ENCODE data around the gene CCDC74B. TPM values are rescaled to one million over a fixed set of nuclear protein-coding genes. Genes with fewer than 3 reads are reported as not detected.
A peak's percentile ranks its signal among the peaks of the same experiment; 100 is the strongest.
"Not testable (repeated sequence)": the region's sequence is repeated elsewhere in the genome, so short reads cannot be mapped to it uniquely, and the experiment has no call there.

The CCDC74B gene
- total RNA-seq = 0.38 and 0.79 TPM in 2 replicates

GRCh38 chr2:130145006-130145414 lies at the start of gene CCDC74B:
CCDC74B (minus strand) TSS chr2:130145112; CDS start chr2:130144996, 116 bp downstream.
- H3K27me3 ChIP-seq (ENCODE audit: control insufficient read depth, insufficient read depth, low read length); H3K36me3 ChIP-seq (ENCODE audit: control insufficient read depth, insufficient read depth, low read length); FAIRE-seq: not testable (repeated sequence)
- H3K4me3 ChIP-seq (ENCODE audit: low read depth, low read length) = peak within 1 kb of the TSS; percentile 20
- peak; percentile 3 for DNase-seq (ENCODE audit: low read depth)

GRCh38 chr2:130193824-130194223 lies 48.9 kb upstream of the CCDC74B start:
- not testable (repeated sequence) for H3K27me3 ChIP-seq (ENCODE audit: control insufficient read depth, insufficient read depth, low read length); FAIRE-seq

DNA sequence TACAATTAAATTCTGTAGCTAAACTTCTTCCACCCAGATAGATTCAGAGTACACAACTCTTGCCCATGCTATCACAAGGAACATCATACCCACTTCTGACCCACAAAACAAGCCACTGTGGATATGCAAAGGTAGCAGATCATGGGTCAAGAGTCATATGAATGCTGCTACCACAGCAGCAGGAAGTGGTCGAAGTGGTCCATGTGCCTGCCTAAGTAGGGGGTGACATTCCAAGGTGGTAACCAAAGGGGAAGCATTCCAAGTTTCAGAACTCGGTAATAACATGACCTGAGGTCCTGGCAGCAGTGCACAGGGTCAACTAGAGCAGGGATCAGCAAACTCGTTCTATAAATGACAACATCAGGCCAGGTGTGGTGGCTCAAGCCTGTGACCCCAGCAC lies 47.5 kb upstream of the CCDC74B start:
- H3K27me3 ChIP-seq (ENCODE audit: control insufficient read depth, insufficient read depth, low read length); H3K4me3 ChIP-seq (ENCODE audit: low read depth, low read length); FAIRE-seq; H3K36me3 ChIP-seq (ENCODE audit: control insufficient read depth, insufficient read depth, low read length); DNase-seq (ENCODE audit: low read depth): not testable (repeated sequence)

More at GRCh38 chr2:130193824-130194223, 48.9 kb upstream of the CCDC74B start:
- H3K36me3 ChIP-seq (ENCODE audit: control insufficient read depth, insufficient read depth, low read length); DNase-seq (ENCODE audit: low read depth); H3K4me3 ChIP-seq (ENCODE audit: low read depth, low read length): not testable (repeated sequence)

- DNase-seq (ENCODE audit: low read depth); H3K36me3 ChIP-seq (ENCODE audit: control insufficient read depth, insufficient read depth, low read length); H3K27me3 ChIP-seq (ENCODE audit: control insufficient read depth, insufficient read depth, low read length); H3K4me3 ChIP-seq (ENCODE audit: low read depth, low read length); FAIRE-seq: not testable (repeated sequence)
These were observed 46.4 kb upstream of the CCDC74B start for GRCh38 chr2:130191319-130191718.

DNA sequence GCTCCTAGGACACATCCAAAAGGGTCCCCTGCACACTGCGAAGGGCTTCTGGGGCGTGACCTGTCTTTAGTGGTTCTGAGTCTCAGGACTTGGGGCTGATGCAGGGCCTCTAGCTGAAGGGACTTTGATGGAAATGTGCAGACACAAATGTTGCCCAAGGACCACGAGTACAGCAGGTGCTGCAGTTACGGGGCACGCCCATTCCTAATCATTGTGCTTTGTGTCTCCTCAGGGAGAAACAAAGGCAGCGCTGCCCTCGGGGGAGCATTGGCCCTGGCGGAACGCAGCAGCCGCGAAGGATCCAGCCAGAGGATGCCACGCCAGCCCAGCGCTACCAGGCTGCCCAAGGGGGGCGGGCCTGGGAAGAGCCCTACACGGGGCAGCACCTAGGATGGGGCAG lies 45.3 kb upstream of the CCDC74B start:
- no peak for TF ChIP-seq CTCF (IDR thresholded peaks at IDR 0.05; ENCODE audit: insufficient read depth, low read length, severe bottlenecking)
- Histone ChIP-seq H3K4me3 (ENCODE audit: low read depth, low read length) (no peak overlapping the region), H3K36me3 (ENCODE audit: control insufficient read depth, insufficient read depth, low read length) (peaks cover 4% of the 10 kb centered on the region), H3K27me3 (ENCODE audit: control insufficient read depth, insufficient read depth, low read length) (no peaks in the 10 kb centered on the region)
- FAIRE-seq (no peak), DNase-seq (ENCODE audit: low read depth) (no peak)

GRCh38 chr2:130188958-130189357 lies 44.0 kb upstream of the CCDC74B start:
- DNase-seq (ENCODE audit: low read depth); FAIRE-seq; H3K4me3 ChIP-seq (ENCODE audit: low read depth, low read length); H3K36me3 ChIP-seq (ENCODE audit: control insufficient read depth, insufficient read depth, low read length); H3K27me3 ChIP-seq (ENCODE audit: control insufficient read depth, insufficient read depth, low read length): not testable (repeated sequence)

DNA sequence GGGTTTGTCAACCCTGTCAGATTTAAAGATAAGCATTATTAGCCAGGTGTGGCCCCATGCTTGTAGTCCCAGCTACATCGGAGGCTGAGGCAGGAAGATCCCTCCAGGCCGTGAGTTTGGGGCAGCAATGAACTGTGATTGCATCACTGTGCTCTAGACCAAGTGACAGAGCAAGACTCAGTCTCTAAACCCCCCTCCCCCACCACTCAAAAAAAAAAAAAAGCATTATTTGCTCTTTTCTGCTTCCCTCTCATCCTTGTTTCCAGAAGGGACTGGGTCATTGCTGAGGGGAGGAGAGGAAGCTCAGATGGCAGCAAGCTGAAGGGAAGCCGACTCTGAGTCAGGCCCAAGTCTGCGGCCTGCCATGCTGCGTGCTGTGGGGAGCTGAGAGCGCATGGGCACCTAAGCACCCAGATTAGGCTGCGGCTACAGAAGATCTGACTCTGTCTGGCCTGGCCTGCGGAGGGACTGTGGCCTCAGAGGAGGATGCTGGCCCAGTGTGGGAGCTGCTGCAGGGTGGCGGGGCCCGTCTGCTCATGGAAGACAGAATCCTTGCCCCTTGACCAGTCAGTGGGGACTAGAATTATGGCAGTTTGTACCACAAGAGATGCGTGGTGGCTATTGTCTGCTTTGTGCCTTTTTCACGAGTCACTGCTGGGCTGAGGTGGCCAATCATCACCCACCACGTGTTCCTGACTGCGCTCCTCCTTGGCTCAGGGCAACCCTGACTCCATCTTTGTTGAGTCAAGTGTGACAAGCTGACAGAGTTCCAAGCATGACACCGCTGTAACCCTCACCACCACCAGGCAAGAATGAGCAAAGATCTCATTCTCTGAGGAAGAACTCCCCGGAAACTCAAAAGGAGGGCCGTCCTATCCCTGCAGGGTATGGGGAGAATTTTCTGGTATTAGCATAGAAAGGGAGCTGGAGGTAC lies 43.2 kb upstream of the CCDC74B start:
- H3K27me3 ChIP-seq (ENCODE audit: control insufficient read depth, insufficient read depth, low read length); H3K4me3 ChIP-seq (ENCODE audit: low read depth, low read length); H3K36me3 ChIP-seq (ENCODE audit: control insufficient read depth, insufficient read depth, low read length); DNase-seq (ENCODE audit: low read depth): not testable (repeated sequence)
- FAIRE-seq = peak; percentile 60

- TF ChIP-seq CTCF (IDR thresholded peaks at IDR 0.05; ENCODE audit: insufficient read depth, low read length, severe bottlenecking) = no peak
- FAIRE-seq = no peak
These were observed 42.4 kb upstream of the CCDC74B start for GRCh38 chr2:130187268-130187667.

DNA sequence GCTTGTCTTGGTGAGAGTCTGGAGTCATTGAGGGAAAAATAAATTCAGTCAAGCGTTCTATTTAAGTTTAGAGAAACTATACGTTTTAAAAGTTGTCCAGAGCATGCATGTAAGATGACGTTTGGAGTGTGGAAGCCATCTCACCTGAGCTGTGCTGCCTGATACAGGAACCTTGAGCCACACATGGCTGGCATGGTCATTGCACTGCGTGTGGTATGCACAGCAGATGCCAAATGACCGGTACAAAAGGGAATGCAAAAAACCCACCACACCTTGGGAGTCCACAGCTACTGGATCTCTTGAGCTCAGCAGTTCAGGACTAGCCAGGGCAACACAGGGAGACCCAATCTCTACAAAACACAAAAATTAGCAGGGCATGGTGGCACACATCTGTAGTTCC lies 41.5 kb upstream of the CCDC74B start:
- Histone ChIP-seq H3K4me3 (ENCODE audit: low read depth, low read length) (no peak overlapping the region), H3K27me3 (ENCODE audit: control insufficient read depth, insufficient read depth, low read length) (no peaks in the 10 kb centered on the region), H3K36me3 (ENCODE audit: control insufficient read depth, insufficient read depth, low read length) (peaks cover 9% of the 10 kb centered on the region)
- TF ChIP-seq CTCF (IDR thresholded peaks at IDR 0.05; ENCODE audit: insufficient read depth, low read length, severe bottlenecking) = no peak
- DNase-seq (ENCODE audit: low read depth) (no peak), FAIRE-seq (no peak)

More at GRCh38 chr2:130187268-130187667, 42.4 kb upstream of the CCDC74B start:
- Histone ChIP-seq H3K4me3 (ENCODE audit: low read depth, low read length) (no peak overlapping the region), H3K27me3 (ENCODE audit: control insufficient read depth, insufficient read depth, low read length) (no peaks in the 10 kb centered on the region), H3K36me3 (ENCODE audit: control insufficient read depth, insufficient read depth, low read length) (peaks cover 9% of the 10 kb centered on the region)
- DNase-seq (ENCODE audit: low read depth) = no peak
